ENCODE results near the gene CARS1.

DNA sequence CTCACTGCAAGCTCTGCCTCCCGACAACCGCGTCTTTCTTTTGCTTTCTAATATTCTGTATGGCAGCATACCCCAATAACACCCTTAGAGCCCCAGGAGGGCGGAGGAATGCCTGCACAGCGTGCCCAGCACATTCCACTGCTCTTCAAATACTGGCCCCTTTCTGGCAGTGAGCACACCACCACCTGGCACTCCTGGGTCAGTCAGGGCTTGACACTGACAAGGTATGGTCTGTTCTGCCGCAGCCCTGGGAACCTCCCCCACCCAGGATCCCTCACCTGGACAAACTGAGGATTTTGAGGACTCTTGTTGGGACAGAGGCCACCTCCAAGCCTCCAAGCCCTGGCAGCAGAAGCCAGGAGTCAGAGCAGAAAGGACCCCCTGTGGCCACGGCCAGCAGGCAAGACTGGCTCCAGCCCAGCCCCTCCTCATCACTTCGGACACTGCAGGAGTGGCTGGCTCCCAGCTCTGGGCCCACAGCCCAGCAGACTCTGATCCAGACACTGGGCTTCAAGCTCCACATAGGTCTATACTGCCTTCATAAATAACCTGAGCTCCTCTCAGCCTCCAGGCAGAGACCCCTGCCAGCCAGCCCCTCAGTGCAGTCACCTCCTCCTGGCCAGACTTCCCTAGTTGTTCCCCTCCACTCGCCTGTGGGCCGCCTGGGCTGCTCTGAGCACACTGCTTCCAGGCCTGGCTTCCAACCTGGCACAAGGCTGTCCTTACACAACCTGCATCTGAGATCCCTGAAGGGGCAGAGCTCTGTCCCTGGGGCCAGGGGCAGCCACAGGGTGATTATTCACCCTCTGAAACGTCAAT is 14.5 kb downstream of the CARS1 start:
- TF ChIP-seq KLF16 (IDR thresholded peaks at IDR 0.05) (no peak), SRSF1 (IDR thresholded peaks at IDR 0.05; ENCODE audit: low read depth, low read length) (no peak), POLR2A (conservative IDR thresholded peaks at IDR 0.05) (no peak), SMARCA5 (IDR thresholded peaks at IDR 0.05) (no peak), CBFB (CRISPR knock-in tag; IDR thresholded peaks at IDR 0.05) (no peak), MXI1 (IDR thresholded peaks at IDR 0.05; ENCODE audit: low read depth, low read length) (no peak), CREBBP (IDR thresholded peaks at IDR 0.05; ENCODE audit: low read depth, low read length) (no peak), CTCF (IDR thresholded peaks at IDR 0.05 in 2 of 3, conservative IDR thresholded peaks at IDR 0.05 in 1 of 3; ENCODE audit: insufficient read depth in 2 of 3, low read depth in 1 of 3, low read length in 3 of 3) (no peak), MBD1 (CRISPR knock-in tag; IDR thresholded peaks at IDR 0.05) (no peak)
- TF ChIP-seq, protein P1, sequence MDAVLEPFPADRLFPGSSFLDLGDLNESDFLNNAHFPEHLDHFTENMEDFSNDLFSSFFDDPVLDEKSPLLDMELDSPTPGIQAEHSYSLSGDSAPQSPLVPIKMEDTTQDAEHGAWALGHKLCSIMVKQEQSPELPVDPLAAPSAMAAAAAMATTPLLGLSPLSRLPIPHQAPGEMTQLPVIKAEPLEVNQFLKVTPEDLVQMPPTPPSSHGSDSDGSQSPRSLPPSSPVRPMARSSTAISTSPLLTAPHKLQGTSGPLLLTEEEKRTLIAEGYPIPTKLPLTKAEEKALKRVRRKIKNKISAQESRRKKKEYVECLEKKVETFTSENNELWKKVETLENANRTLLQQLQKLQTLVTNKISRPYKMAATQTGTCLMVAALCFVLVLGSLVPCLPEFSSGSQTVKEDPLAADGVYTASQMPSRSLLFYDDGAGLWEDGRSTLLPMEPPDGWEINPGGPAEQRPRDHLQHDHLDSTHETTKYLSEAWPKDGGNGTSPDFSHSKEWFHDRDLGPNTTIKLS (IDR thresholded peaks at IDR 0.05; ENCODE audit: borderline replicate concordance, low read depth) = no peak
